OCI-LY1 (cell line): ENCODE results near the gene ARL6IP4.

Source experiments
- CTCF ChIP-seq: fragments of 200-600 bp; sonication (generic), shearing (Covaris generic); IDR thresholded peaks from 2 replicates; pipeline ENCODE4 v1.5.1; 2017; ENCODE audit warnings: mild to moderate bottlenecking, antibody characterized with exemption, low read length, moderate library complexity, mixed read lengths
- EZH2 ChIP-seq: fragments of 200-600 bp; sonication (generic), shearing (Covaris generic); IDR thresholded peaks from 2 replicates; pipeline ENCODE4 v1.8.0; 2017; ENCODE audit warnings: borderline replicate concordance, mixed run types, mild to moderate bottlenecking, antibody characterized with exemption, low read length, moderate library complexity, mixed read lengths

DNA sequence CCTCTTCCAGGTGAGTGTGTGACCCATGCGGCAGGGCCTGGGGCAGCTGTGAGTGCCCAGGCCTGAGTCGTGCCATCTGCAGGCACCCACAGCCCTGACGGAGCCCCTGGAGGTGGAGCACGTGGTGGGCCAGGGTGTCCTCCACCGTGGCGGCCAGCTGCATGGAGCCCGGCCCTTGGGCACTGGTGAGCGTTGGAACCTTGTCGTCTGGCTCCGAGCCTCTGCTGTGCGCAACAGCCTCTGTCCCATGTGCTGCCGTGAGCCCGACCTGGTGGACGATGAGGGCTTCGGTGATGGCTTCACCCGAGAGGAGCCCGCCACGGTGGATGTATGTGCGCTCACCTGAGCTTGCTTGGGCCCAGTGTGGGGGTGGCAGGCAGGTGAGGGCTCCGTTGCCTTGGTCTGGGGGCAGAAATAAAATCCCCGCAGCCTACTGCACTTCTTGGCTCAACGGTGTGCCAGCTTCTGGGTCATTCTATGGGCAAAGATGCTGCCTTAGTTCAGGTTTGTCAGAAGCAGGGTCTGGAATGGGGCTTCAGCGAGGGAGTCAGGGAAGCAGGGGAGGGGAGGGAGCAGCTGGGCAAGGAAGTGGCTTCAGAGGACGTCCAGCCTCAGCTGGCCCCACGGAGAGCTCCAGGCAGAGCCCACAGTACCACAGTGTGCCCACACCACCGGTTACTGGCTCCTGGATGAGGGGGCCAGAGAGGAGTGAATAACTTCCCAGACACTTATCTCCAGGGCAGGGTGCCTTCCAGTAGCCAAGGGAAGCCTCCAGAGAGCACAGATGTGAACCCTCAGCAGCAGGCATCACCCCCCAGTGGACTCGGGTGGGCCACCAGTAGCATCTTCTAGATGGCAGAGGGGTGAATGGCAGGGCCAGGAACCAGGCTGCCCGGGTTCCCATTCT lies 1.2 kb upstream of the ARL6IP4 start:
- no peak for TF ChIP-seq EZH2
- TF ChIP-seq CTCF = no peak
